NCI-H748 (cell line): ENCODE measurements around the gene AFAP1L1.

Experiments used
- DNase-seq: peaks from one replicate; lab custom pipeline; 2025; ENCODE audit not compliant: unreplicated experiment; lab: John Stamatoyannopoulos, UW

AFAP1L1 gene

GRCh38 chr5:149367972-149368645 is 96.5 kb downstream of the AFAP1L1 start:
- no peak for DNase-seq

- no peak for DNase-seq
Observed at GRCh38 chr5:149370878-149371277, 99.2 kb downstream of the AFAP1L1 start.

GRCh38 chr5:149371296-149371962 is 99.8 kb downstream of the AFAP1L1 start:
- peak; percentile 66 for DNase-seq

GRCh38 chr5:149372076-149372795 is 100.6 kb downstream of the AFAP1L1 start:
- no peak for DNase-seq

- DNase-seq: no peak
Observed at GRCh38 chr5:149372932-149373331, 101.3 kb downstream of the AFAP1L1 start.

- DNase-seq: no peak
Observed at GRCh38 chr5:149374303-149374702, 102.6 kb downstream of the AFAP1L1 start.

GRCh38 chr5:149374801-149375200 is 103.1 kb downstream of the AFAP1L1 start:
- no peak for DNase-seq

- DNase-seq: no peak
Observed at GRCh38 chr5:149375434-149375833, 103.8 kb downstream of the AFAP1L1 start.

- DNase-seq: no peak
Observed at GRCh38 chr5:149376104-149376503, 104.4 kb downstream of the AFAP1L1 start.

GRCh38 chr5:149376711-149377447 is 105.2 kb downstream of the AFAP1L1 start:
- DNase-seq: no peak

- no peak for DNase-seq
Observed at GRCh38 chr5:149378241-149378820, 106.7 kb downstream of the AFAP1L1 start.

- DNase-seq: no peak
Observed at GRCh38 chr5:149379177-149379761, 107.6 kb downstream of the AFAP1L1 start, which contains the start of gene IL17B. IL17B (minus strand) TSS chr5:149379292; CDS start chr5:149379225, 67 bp downstream.

- DNase-seq: no peak
Observed at GRCh38 chr5:149379818-149380374, 108.2 kb downstream of the AFAP1L1 start.

- no peak for DNase-seq
Observed at GRCh38 chr5:149380466-149381121, 108.9 kb downstream of the AFAP1L1 start.

- no peak for DNase-seq
Observed at GRCh38 chr5:149381261-149381985, 109.8 kb downstream of the AFAP1L1 start.

GRCh38 chr5:149381986-149382338 is 110.3 kb downstream of the AFAP1L1 start:
- peak; percentile 55 for DNase-seq

- no peak for DNase-seq
Observed at GRCh38 chr5:149382517-149383220, 111.0 kb downstream of the AFAP1L1 start.

GRCh38 chr5:149383399-149383798 is 111.7 kb downstream of the AFAP1L1 start:
- no peak for DNase-seq
